ENCODE data around the gene GTF3C2. TPM values are rescaled to one million over a fixed set of nuclear protein-coding genes. Genes with fewer than 3 reads are reported as not detected.

The GTF3C2 gene
- 39.2 TPM for polyA plus RNA-seq (2013)

GRCh38 chr2:27356382-27357181, at the start of gene GTF3C2:
TSS of gene GTF3C2 (minus strand) at chr2:27356764. CDS start at chr2:27343554, 13,210 bp downstream.
- Histone ChIP-seq H3K27ac (ENCODE audit: insufficient read depth in 1 of 2, low read depth in 1 of 2, low read length in 2 of 2, poor library complexity in 1 of 2, severe bottlenecking in 2 of 2) (peak within 1 kb of the TSS; percentile 85 to 96), H3K9me3 (ENCODE audit: control extremely low read depth in 1 of 5, control insufficient read depth in 4 of 5, insufficient read depth in 2 of 5, low read depth in 1 of 5, low read length in 4 of 5) (no peaks in the 10 kb centered on the region), H3K4me3 (ENCODE audit: control insufficient read depth in 1 of 7, extremely low read depth in 1 of 7, insufficient read depth in 4 of 7, low read depth in 2 of 7, low read length in 6 of 7) (peak within 1 kb of the TSS; percentile 79 to 99 (median 91)), H3K27me3 (replicated peaks in 2 of 5; ENCODE audit: control insufficient read depth in 4 of 5, insufficient read depth in 5 of 5, low read length in 4 of 5) (no peaks in the 10 kb centered on the region), H3K36me3 (ENCODE audit: control insufficient read depth in 4 of 4, insufficient read depth in 4 of 4, low read length in 3 of 4) (peaks cover 0 to 3% (median under 1%) of the 10 kb centered on the region in 4 experiments), H3K4me1 (ENCODE audit: control extremely low read depth in 1 of 4, control insufficient read depth in 4 of 4, insufficient read depth in 4 of 4, low read length in 3 of 4) (peaks cover 12 to 34% (median 26%) of the 10 kb centered on the region in 4 experiments)
- ChIA-PET CTCF (interaction anchor here (0.6 to 1.7 kb wide), 7 partner anchors 11 to 51 kb away, joined by 3 to 5 read pairs (median 3); no protein-coding TSS in a partner anchor), POLR2A (interaction anchor here (0.6 to 1.7 kb wide), 5 partner anchors 11 to 53 kb away, joined by 3 to 10 read pairs (median 7); partner anchors contain the start of gene PPM1G)
- 0% methylated on average over 63 of the region's 67 CpGs for WGBS (ENCODE audit: insufficient coverage)
- peak; percentile 99 to 100 (median 99) for DNase-seq

GRCh38 chr2:27400348-27401135, 44.0 kb upstream of the GTF3C2 start:
- no peaks in the 10 kb centered on the region for H3K27me3 ChIP-seq (replicated peaks in 2 of 5; ENCODE audit: control insufficient read depth in 4 of 5, insufficient read depth in 5 of 5, low read length in 4 of 5)
- H3K4me3 ChIP-seq (ENCODE audit: control insufficient read depth in 1 of 7, extremely low read depth in 1 of 7, insufficient read depth in 4 of 7, low read depth in 2 of 7, low read length in 6 of 7): no peak overlapping the region
- no CpG with 5 or more reads among the region's 2 CpGs for WGBS (ENCODE audit: insufficient coverage)
- peaks cover 0 to 25% (median 5%) of the 10 kb centered on the region in 4 experiments for H3K36me3 ChIP-seq (ENCODE audit: control insufficient read depth in 4 of 4, insufficient read depth in 4 of 4, low read length in 3 of 4)
- DNase-seq: no peak
- H3K27ac ChIP-seq (ENCODE audit: insufficient read depth in 1 of 2, low read depth in 1 of 2, low read length in 2 of 2, poor library complexity in 1 of 2, severe bottlenecking in 2 of 2): no peak overlapping the region
- CTCF ChIA-PET: interaction anchor here (1.5 to 1.6 kb wide), 2 partner anchors 9 to 15 kb away, joined by 3 to 5 read pairs; no protein-coding TSS in a partner anchor
- POLR2A ChIA-PET: no interaction called here
- no peaks in the 10 kb centered on the region for H3K4me1 ChIP-seq (ENCODE audit: control extremely low read depth in 1 of 4, control insufficient read depth in 4 of 4, insufficient read depth in 4 of 4, low read length in 3 of 4)
- no peaks in the 10 kb centered on the region for H3K9me3 ChIP-seq (ENCODE audit: control extremely low read depth in 1 of 5, control insufficient read depth in 4 of 5, insufficient read depth in 2 of 5, low read depth in 1 of 5, low read length in 4 of 5)

- POLR2A ChIA-PET: no interaction called here
- H3K4me1 ChIP-seq (ENCODE audit: control extremely low read depth in 1 of 4, control insufficient read depth in 4 of 4, insufficient read depth in 4 of 4, low read length in 3 of 4): no peaks in the 10 kb centered on the region
Observed at GRCh38 chr2:27398962-27399361, 42.4 kb upstream of the GTF3C2 start.

GRCh38 chr2:27393225-27393624, 36.7 kb upstream of the GTF3C2 start:
- CTCF ChIA-PET: no interaction called here
- no peaks in the 10 kb centered on the region for H3K4me1 ChIP-seq (ENCODE audit: control extremely low read depth in 1 of 4, control insufficient read depth in 4 of 4, insufficient read depth in 4 of 4, low read length in 3 of 4)
- no peaks in the 10 kb centered on the region for H3K27me3 ChIP-seq (replicated peaks in 2 of 5; ENCODE audit: control insufficient read depth in 4 of 5, insufficient read depth in 5 of 5, low read length in 4 of 5)
- no peak for DNase-seq
- no peak overlapping the region for H3K4me3 ChIP-seq (ENCODE audit: control insufficient read depth in 1 of 7, extremely low read depth in 1 of 7, insufficient read depth in 4 of 7, low read depth in 2 of 7, low read length in 6 of 7)
- over 99% methylated on average over 18 of the region's 33 CpGs for WGBS (ENCODE audit: insufficient coverage)
- POLR2A ChIA-PET: interaction anchor here (0.6 kb wide), 1 partner anchor 648 kb away, joined by 4 read pairs; no protein-coding TSS in a partner anchor
- H3K9me3 ChIP-seq (ENCODE audit: control extremely low read depth in 1 of 5, control insufficient read depth in 4 of 5, insufficient read depth in 2 of 5, low read depth in 1 of 5, low read length in 4 of 5): no peaks in the 10 kb centered on the region
- no peak overlapping the region for H3K27ac ChIP-seq (ENCODE audit: insufficient read depth in 1 of 2, low read depth in 1 of 2, low read length in 2 of 2, poor library complexity in 1 of 2, severe bottlenecking in 2 of 2)
- H3K36me3 ChIP-seq (ENCODE audit: control insufficient read depth in 4 of 4, insufficient read depth in 4 of 4, low read length in 3 of 4): peaks cover 0 to 12% (median 8%) of the 10 kb centered on the region in 4 experiments

More at GRCh38 chr2:27398962-27399361, 42.4 kb upstream of the GTF3C2 start:
- Histone ChIP-seq H3K27me3 (replicated peaks in 2 of 5; ENCODE audit: control insufficient read depth in 4 of 5, insufficient read depth in 5 of 5, low read length in 4 of 5) (no peaks in the 10 kb centered on the region), H3K27ac (ENCODE audit: insufficient read depth in 1 of 2, low read depth in 1 of 2, low read length in 2 of 2, poor library complexity in 1 of 2, severe bottlenecking in 2 of 2) (no peak overlapping the region), H3K36me3 (ENCODE audit: control insufficient read depth in 4 of 4, insufficient read depth in 4 of 4, low read length in 3 of 4) (peaks cover 0 to 17% (median 3%) of the 10 kb centered on the region in 4 experiments), H3K9me3 (ENCODE audit: control extremely low read depth in 1 of 5, control insufficient read depth in 4 of 5, insufficient read depth in 2 of 5, low read depth in 1 of 5, low read length in 4 of 5) (no peaks in the 10 kb centered on the region), H3K4me3 (ENCODE audit: control insufficient read depth in 1 of 7, extremely low read depth in 1 of 7, insufficient read depth in 4 of 7, low read depth in 2 of 7, low read length in 6 of 7) (no peak overlapping the region)
- DNase-seq: no peak
- CTCF ChIA-PET: interaction anchor here (0.6 kb wide), 1 partner anchor 173 kb away, joined by 3 read pairs; no protein-coding TSS in a partner anchor
- 100% methylated on average over 1 of the region's 5 CpGs for WGBS (ENCODE audit: insufficient coverage)

- POLR2A ChIA-PET: interaction anchor here (0.6 kb wide), 1 partner anchor 256 kb away, joined by 3 read pairs; the partner anchor contains the start of gene PREB
- no CpG with 5 or more reads among the region's 9 CpGs for WGBS (ENCODE audit: insufficient coverage)
Observed at GRCh38 chr2:27390822-27391679, 34.5 kb upstream of the GTF3C2 start.

GRCh38 chr2:27381577-27382181, 25.1 kb upstream of the GTF3C2 start:
- Histone ChIP-seq H3K4me1 (ENCODE audit: control extremely low read depth in 1 of 4, control insufficient read depth in 4 of 4, insufficient read depth in 4 of 4, low read length in 3 of 4) (peaks cover 12 to 27% (median 18%) of the 10 kb centered on the region in 4 experiments), H3K4me3 (ENCODE audit: control insufficient read depth in 1 of 7, extremely low read depth in 1 of 7, insufficient read depth in 4 of 7, low read depth in 2 of 7, low read length in 6 of 7) (no peak overlapping the region), H3K9me3 (ENCODE audit: control extremely low read depth in 1 of 5, control insufficient read depth in 4 of 5, insufficient read depth in 2 of 5, low read depth in 1 of 5, low read length in 4 of 5) (no peaks in the 10 kb centered on the region), H3K27me3 (replicated peaks in 2 of 5; ENCODE audit: control insufficient read depth in 4 of 5, insufficient read depth in 5 of 5, low read length in 4 of 5) (no peaks in the 10 kb centered on the region), H3K27ac (ENCODE audit: insufficient read depth in 1 of 2, low read depth in 1 of 2, low read length in 2 of 2, poor library complexity in 1 of 2, severe bottlenecking in 2 of 2) (peak overlapping the region; percentile 81 to 92), H3K36me3 (ENCODE audit: control insufficient read depth in 4 of 4, insufficient read depth in 4 of 4, low read length in 3 of 4) (peaks cover 12 to 79% (median 44%) of the 10 kb centered on the region in 4 experiments)
- ChIA-PET POLR2A (no interaction called here), CTCF (interaction anchor here (2.0 kb wide), 1 partner anchor 46 kb away, joined by 6 read pairs; the partner anchor contains the start of gene NRBP1)
- 98% methylated on average over 8 of the region's 10 CpGs for WGBS (ENCODE audit: insufficient coverage)
- DNase-seq: no peak

More at GRCh38 chr2:27390822-27391679, 34.5 kb upstream of the GTF3C2 start:
- no peaks in the 10 kb centered on the region for H3K4me1 ChIP-seq (ENCODE audit: control extremely low read depth in 1 of 4, control insufficient read depth in 4 of 4, insufficient read depth in 4 of 4, low read length in 3 of 4)
- peaks cover 3 to 20% (median 12%) of the 10 kb centered on the region in 4 experiments for H3K36me3 ChIP-seq (ENCODE audit: control insufficient read depth in 4 of 4, insufficient read depth in 4 of 4, low read length in 3 of 4)
- DNase-seq: no peak
- no peak overlapping the region for H3K27ac ChIP-seq (ENCODE audit: insufficient read depth in 1 of 2, low read depth in 1 of 2, low read length in 2 of 2, poor library complexity in 1 of 2, severe bottlenecking in 2 of 2)
- CTCF ChIA-PET: interaction anchor here (0.9 to 1.6 kb wide), 2 partner anchors 10 to 19 kb away, joined by 5 read pairs; no protein-coding TSS in a partner anchor
- H3K4me3 ChIP-seq (ENCODE audit: control insufficient read depth in 1 of 7, extremely low read depth in 1 of 7, insufficient read depth in 4 of 7, low read depth in 2 of 7, low read length in 6 of 7): no peak overlapping the region
- H3K9me3 ChIP-seq (ENCODE audit: control extremely low read depth in 1 of 5, control insufficient read depth in 4 of 5, insufficient read depth in 2 of 5, low read depth in 1 of 5, low read length in 4 of 5): no peaks in the 10 kb centered on the region
- no peaks in the 10 kb centered on the region for H3K27me3 ChIP-seq (replicated peaks in 2 of 5; ENCODE audit: control insufficient read depth in 4 of 5, insufficient read depth in 5 of 5, low read length in 4 of 5)

Measured in common myeloid progenitor, CD34-positive (primary cell).